ENCODE results near the gene MED13L.

- TF ChIP-seq EZH2 (IDR thresholded peaks at IDR 0.05; ENCODE audit: low read length) (no peak), CTCF (optimal IDR thresholded peaks at IDR 0.05 in 1 of 3, IDR thresholded peaks at IDR 0.05 in 1 of 3, conservative IDR thresholded peaks at IDR 0.05 in 1 of 3; ENCODE audit: extremely low read depth in 1 of 3, insufficient read depth in 2 of 3, low read length in 3 of 3) (no peak)
Measured at GRCh38 chr12:116071555-116072230, 205.8 kb downstream of the MED13L start.

Data from keratinocyte (primary cell).